ENCODE measurements around the gene CMBL.
A peak's percentile ranks its signal among the peaks of the same experiment; 100 is the strongest.
"Not testable (repeated sequence)": the region's sequence is repeated elsewhere in the genome, so short reads cannot be mapped to it uniquely, and the experiment has no call there.

Gene CMBL

GRCh38 chr5:10283927-10284635 lies 23.6 kb downstream of the CMBL start:
- peak; percentile 84 for DNase-seq

- no peak for DNase-seq
Observed at GRCh38 chr5:10279925-10280720, 27.6 kb downstream of the CMBL start.

- no peak for DNase-seq
Observed at GRCh38 chr5:10279328-10279727, 28.4 kb downstream of the CMBL start.

- DNase-seq: no peak
Observed at GRCh38 chr5:10278658-10279279, 28.9 kb downstream of the CMBL start.

- no peak for DNase-seq
Observed at GRCh38 chr5:10277773-10278630, 29.7 kb downstream of the CMBL start.

GRCh38 chr5:10276691-10277090 lies 31.0 kb downstream of the CMBL start:
- DNase-seq: no peak

- DNase-seq: no peak
Observed at GRCh38 chr5:10275991-10276390, 31.7 kb downstream of the CMBL start.

- DNase-seq: no peak
Observed at GRCh38 chr5:10275460-10275859, 32.2 kb downstream of the CMBL start.

GRCh38 chr5:10272875-10273209 lies 34.9 kb downstream of the CMBL start:
- DNase-seq: not testable (repeated sequence)

- DNase-seq: no peak
Observed at GRCh38 chr5:10272053-10272874, 35.4 kb downstream of the CMBL start.

- DNase-seq: no peak
Observed at GRCh38 chr5:10268100-10268499, 39.6 kb downstream of the CMBL start.

- DNase-seq: no peak
Observed at GRCh38 chr5:10266839-10267238, 40.9 kb downstream of the CMBL start.

GRCh38 chr5:10266137-10266536 lies 41.6 kb downstream of the CMBL start:
- DNase-seq: no peak

- no peak for DNase-seq
Observed at GRCh38 chr5:10265245-10266109, 42.2 kb downstream of the CMBL start.

- no peak for DNase-seq
Observed at GRCh38 chr5:10264604-10265003, 43.1 kb downstream of the CMBL start.

GRCh38 chr5:10262995-10263394 lies 44.7 kb downstream of the CMBL start:
- no peak for DNase-seq

- DNase-seq: no peak
Observed at GRCh38 chr5:10262121-10262774, 45.5 kb downstream of the CMBL start.

- no peak for DNase-seq
Observed at GRCh38 chr5:10261065-10261464, 46.6 kb downstream of the CMBL start.

GRCh38 chr5:10259899-10260298 lies 47.8 kb downstream of the CMBL start:
- no peak for DNase-seq

GRCh38 chr5:10257870-10258269 lies 49.8 kb downstream of the CMBL start:
- no peak for DNase-seq

GRCh38 chr5:10254686-10255085 lies 53.0 kb downstream of the CMBL start:
- no peak for DNase-seq

All from NCI-H1105 (cell line).